Heart left ventricle (tissue), 13 donors: ENCODE measurements around the gene CRLF1.

Source experiments
- CTCF ChIP-seq, 12 donors: fragments of 200-600 bp; sonication (generic) in 4 of 12; IDR thresholded peaks; one replicate each; pipeline versions ENCODE4 v1.5.0 to v1.8.0; 2018 to 2022; ENCODE audit warnings: antibody characterized with exemption in 12 of 12, mild to moderate bottlenecking in 5 of 12
- POLR2A ChIP-seq, 2 donors: fragments of 450-650 bp; IDR thresholded peaks; one replicate each; pipeline ENCODE4 v1.6.1; 2017; ENCODE audit warnings: antibody characterized with exemption in 2 of 2, mild to moderate bottlenecking in 2 of 2, moderate library complexity in 2 of 2
- donor health status: ischemic (EF 13 %, LVEDD 7.1; RV severe dilation, severe dysfunction).
- donor health status: DM: no; HTN: yes; CAD: no.
- donor health status: DM: no; HTN: no; CAD: no.
- donor health status: ischemic (EF 25% LVEDD 6.9; RV normal size, moderate dysfunction).
- donor health status: ischemic (EF 25% LVEDD 5.7; RV mildly dilated, moderate dysfunction).
- donor health status: ischemic (EF 35%, LVEDD 5.7; RV mildly dilated, moderate dysfunction).
- donor health status: nonischemic (EF 11% LVEDD 7.7; RV severe dilation, severe dysfunction).
- donor health status: DM: yes; HTN: yes; CAD: no.
- donor health status: PGD.
- donor health status: ischemic (EF 29% LVEDD 5.4; RV normal size, mild dysfunction).
- donor health status: nonischemic (EF 23%, LVEDD 6.1; RV moderate dilation, normal function).

GRCh38 chr19:18633321-18633720 is 26.7 kb upstream of the CRLF1 start:
- TF ChIP-seq CTCF (IDR thresholded peaks at IDR 0.05) (no peak), POLR2A (IDR thresholded peaks at IDR 0.05) (no peak)
